BJ (cell line): Measurements from ENCODE around the gene GPR179. TPM values are rescaled to one million over a fixed set of nuclear protein-coding genes. Genes with fewer than 3 reads are reported as not detected.

ENCODE experiments used
- CTCF ChIA-PET: fragments of 350-600 bp; formaldehyde crosslinking; extraction: SDS; loops from one replicate; lab custom pipeline; 2021; ENCODE audit warnings: antibody characterized with exemption, inconsistent platforms; lab: Yijun Ruan, JAX
- POLR2A ChIA-PET: fragments of 300-600 bp; sonication (Branson Sonifier 250); formaldehyde crosslinking; extraction: SDS; loops from one replicate; lab custom pipeline; 2021; ENCODE audit warnings: antibody characterized with exemption; lab: Charles Lee
- DNase-seq: peaks from one replicate; pipeline ENCODE4 v3.0.0-alpha.2; 2011; ENCODE audit warnings: low read depth
- H3K27me3 ChIP-seq: 2 replicates; pipeline ENCODE4 v1.6.0; 2011; ENCODE audit warnings: low read length; ENCODE audit not compliant: control insufficient read depth, insufficient read depth
- H3K36me3 ChIP-seq: 2 replicates; pipeline ENCODE4 v1.5.1; 2011; ENCODE audit warnings: low read length; ENCODE audit not compliant: control insufficient read depth, insufficient read depth
- H3K4me3 ChIP-seq: 2 replicates; pipeline ENCODE4 v1.5.1; 2011; ENCODE audit warnings: low read depth, mild to moderate bottlenecking, control low read depth, low read length
- polyA plus RNA-seq: library from polyadenylated mRNA; depleted of rRNA; stranded (reverse); fragments of >200 nt; gene quantifications from 2 replicates; pipeline ENCODE4 v1.2.3, GENCODE V29; 2011
- TF ChIP-seq, protein P1 (sequence below): IDR thresholded peaks from 2 replicates; pipeline ENCODE4 v1.5.1; 2011; ENCODE audit warnings: low read depth, mild to moderate bottlenecking, control low read depth, inconsistent platforms, low read length, moderate library complexity; ENCODE audit not compliant: insufficient read depth

Gene GPR179
- polyA plus RNA-seq, 1 experiment = not detected

DNA sequence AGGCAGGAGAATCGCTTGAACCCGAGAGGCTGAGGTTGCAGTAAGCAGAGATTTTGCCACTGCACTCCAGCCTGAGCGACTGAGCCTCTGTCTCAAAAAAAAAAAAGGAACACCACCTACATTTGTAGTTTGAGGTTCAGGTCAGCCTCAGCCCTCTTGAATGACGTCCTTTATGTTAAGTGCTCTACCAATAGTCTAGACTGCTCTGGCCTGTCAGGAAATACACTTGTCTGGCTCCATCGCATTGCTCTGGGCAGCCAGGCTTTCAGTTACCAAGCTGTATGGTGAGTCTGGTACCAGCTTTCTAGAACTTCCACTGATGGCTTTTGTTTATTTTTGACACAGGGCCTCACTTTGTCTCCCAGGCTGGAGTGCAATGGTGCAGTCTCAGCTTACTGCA is 19.3 kb upstream of the GPR179 start:
- CTCF ChIA-PET = interaction anchor here (0.6 to 3.9 kb wide), 5 partner anchors 9 to 72 kb away, joined by 3 to 15 read pairs (median 3); no protein-coding TSS in a partner anchor

DNA sequence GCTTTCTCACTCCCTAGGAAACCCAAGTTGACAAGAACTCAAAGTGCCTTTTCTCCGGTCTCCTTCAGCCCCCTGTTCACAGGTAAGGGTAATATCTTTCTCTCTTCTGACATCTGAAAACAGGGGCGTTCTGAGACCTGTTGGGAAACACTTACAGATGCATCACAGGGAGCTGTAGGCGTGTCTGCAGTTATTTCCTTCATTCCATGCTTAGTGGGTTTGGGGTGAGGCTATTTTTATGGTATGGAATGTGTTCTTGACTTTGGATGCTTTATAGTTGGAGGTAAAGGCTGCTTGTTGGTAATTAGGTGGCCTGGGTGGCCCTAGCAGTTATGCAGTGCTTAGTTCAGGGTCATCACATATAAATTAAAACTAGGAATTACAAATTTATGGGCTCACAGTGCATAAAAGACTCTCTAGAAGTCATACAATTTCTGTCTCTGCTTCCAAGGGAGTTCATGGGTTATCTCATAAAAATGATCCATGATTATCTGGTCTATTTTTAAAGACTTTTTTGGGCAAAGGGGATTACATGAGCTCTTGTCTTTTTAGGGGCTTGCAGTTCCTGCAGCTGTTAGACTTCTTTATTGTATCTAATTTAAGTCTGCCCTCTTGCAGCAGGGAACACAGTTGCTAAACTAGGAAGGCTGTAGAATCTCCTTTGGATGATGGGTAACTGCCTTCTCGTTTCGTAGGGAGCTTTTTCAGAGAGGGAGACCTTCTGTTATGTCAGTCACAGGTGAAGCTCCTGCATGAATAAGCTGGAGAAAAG is 18.1 kb upstream of the GPR179 start:
- TF ChIP-seq, protein P1, sequence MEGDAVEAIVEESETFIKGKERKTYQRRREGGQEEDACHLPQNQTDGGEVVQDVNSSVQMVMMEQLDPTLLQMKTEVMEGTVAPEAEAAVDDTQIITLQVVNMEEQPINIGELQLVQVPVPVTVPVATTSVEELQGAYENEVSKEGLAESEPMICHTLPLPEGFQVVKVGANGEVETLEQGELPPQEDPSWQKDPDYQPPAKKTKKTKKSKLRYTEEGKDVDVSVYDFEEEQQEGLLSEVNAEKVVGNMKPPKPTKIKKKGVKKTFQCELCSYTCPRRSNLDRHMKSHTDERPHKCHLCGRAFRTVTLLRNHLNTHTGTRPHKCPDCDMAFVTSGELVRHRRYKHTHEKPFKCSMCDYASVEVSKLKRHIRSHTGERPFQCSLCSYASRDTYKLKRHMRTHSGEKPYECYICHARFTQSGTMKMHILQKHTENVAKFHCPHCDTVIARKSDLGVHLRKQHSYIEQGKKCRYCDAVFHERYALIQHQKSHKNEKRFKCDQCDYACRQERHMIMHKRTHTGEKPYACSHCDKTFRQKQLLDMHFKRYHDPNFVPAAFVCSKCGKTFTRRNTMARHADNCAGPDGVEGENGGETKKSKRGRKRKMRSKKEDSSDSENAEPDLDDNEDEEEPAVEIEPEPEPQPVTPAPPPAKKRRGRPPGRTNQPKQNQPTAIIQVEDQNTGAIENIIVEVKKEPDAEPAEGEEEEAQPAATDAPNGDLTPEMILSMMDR = no peak
- DNase-seq = no peak
- ChIA-PET POLR2A (interaction anchor here (0.5 kb wide), 1 partner anchor 620 kb away, joined by 3 read pairs; no protein-coding TSS in a partner anchor), CTCF (interaction anchor here (0.6 to 3.9 kb wide), 6 partner anchors 9 to 53 kb away, joined by 3 to 15 read pairs (median 3); no protein-coding TSS in a partner anchor)
- Histone ChIP-seq H3K36me3 (peaks cover 6% of the 10 kb centered on the region), H3K27me3 (no peaks in the 10 kb centered on the region), H3K4me3 (no peak overlapping the region)

More for the DNA sequence above, 19.3 kb upstream of the GPR179 start:
- Histone ChIP-seq H3K4me3 (no peak overlapping the region), H3K36me3 (peaks cover 8% of the 10 kb centered on the region), H3K27me3 (no peaks in the 10 kb centered on the region)
- TF ChIP-seq, protein P1 = no peak
- POLR2A ChIA-PET = no interaction called here
- no peak for DNase-seq

DNA sequence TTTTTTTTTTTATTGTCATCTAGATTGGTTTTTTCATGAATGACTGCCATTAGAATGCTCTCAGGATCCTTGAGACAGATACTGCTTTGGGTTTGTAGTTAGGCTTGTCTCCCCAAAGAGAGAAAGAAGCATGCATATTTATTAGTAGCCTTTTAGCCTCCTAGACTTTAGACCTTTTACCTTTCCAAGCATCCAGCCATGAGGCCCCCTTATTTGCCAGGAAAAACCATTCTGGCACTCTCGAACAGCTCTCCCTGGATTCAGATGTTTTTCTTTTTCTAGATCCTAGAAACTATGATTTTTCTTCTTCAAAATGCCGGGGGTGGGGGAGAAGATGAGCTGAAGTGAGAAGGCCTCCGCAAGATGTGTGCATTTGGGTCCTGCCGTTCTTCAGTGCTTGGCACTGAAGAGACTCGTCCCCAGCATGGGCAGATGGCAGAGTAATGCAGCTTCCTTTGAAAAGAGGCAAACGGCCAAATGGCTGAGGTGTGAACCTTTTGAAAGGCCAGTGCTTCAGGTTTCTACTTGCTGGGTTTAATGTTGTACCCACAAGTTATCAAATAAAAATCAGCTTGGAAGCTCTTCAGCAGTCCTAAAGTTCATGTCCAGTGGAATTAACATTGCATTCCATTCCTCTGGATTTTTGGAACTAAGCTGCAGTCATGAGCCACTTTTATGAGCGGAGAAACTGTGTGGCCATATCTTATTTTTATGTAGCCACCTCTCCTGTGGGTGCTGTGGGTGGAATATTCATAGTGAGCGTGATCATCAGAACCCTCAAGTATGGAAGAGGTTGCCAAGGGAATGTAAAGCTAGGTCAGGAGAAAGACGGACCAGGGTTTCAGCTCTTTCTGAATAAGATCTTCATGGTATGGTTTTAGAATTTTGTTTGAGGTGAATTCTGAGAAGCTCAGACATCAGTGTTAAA is 15.1 kb upstream of the GPR179 start:
- DNase-seq = no peak
- CTCF ChIA-PET = interaction anchor here (0.8 to 1.8 kb wide), 5 partner anchors 9 to 62 kb away, joined by 3 to 7 read pairs (median 4); no protein-coding TSS in a partner anchor

DNA sequence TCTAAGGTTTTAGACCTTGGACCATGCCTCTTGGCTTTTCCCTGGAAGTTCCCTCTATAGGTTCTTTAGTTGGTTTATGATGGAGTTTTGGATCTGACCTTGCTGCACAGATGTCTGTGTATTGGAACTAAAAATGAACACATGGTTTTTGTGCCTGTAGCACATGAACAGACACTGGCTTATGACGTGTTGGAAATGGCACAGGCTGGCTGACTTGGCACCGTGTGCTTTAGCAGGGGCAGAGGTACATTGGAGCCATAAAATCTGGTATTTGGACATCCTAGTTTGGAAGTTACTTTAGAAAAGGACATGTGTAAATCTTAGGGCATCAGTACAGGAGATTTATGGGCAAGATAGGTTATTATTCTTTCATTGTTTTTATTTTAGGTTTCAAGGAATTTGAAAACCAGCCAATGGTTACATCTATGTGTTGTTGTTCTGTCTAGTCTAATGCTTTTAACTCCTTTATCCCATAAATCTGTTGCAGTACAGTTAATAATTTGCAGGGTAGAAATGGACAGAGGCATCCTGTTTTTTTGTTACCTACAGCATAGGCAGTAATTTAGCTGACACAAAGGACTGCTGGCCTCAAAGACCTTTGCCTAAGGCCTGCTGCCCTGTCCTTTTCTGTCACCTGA is 13.8 kb upstream of the GPR179 start:
- Histone ChIP-seq H3K36me3 (no peaks in the 10 kb centered on the region), H3K4me3 (no peak overlapping the region), H3K27me3 (no peaks in the 10 kb centered on the region)
- POLR2A ChIA-PET = no interaction called here
- CTCF ChIA-PET = interaction anchor here (1.8 kb wide), 1 partner anchor 8 kb away, joined by 7 read pairs; no protein-coding TSS in a partner anchor
- TF ChIP-seq, protein P1 = no peak
- DNase-seq = no peak

More for the DNA sequence above, 15.1 kb upstream of the GPR179 start:
- H3K4me3 ChIP-seq = no peak overlapping the region
- H3K27me3 ChIP-seq = no peaks in the 10 kb centered on the region
- peaks cover 1% of the 10 kb centered on the region; the same call in 1 of the 2 replicates for H3K36me3 ChIP-seq
- POLR2A ChIA-PET = interaction anchor here (0.6 kb wide), 1 partner anchor 43 kb away, joined by 4 read pairs; no protein-coding TSS in a partner anchor
- TF ChIP-seq, protein P1 = no peak
